Measurements from ENCODE around the gene SLC4A8.
"Not testable (repeated sequence)": the region's sequence is repeated elsewhere in the genome, so short reads cannot be mapped to it uniquely, and the experiment has no call there.

The SLC4A8 gene

DNA sequence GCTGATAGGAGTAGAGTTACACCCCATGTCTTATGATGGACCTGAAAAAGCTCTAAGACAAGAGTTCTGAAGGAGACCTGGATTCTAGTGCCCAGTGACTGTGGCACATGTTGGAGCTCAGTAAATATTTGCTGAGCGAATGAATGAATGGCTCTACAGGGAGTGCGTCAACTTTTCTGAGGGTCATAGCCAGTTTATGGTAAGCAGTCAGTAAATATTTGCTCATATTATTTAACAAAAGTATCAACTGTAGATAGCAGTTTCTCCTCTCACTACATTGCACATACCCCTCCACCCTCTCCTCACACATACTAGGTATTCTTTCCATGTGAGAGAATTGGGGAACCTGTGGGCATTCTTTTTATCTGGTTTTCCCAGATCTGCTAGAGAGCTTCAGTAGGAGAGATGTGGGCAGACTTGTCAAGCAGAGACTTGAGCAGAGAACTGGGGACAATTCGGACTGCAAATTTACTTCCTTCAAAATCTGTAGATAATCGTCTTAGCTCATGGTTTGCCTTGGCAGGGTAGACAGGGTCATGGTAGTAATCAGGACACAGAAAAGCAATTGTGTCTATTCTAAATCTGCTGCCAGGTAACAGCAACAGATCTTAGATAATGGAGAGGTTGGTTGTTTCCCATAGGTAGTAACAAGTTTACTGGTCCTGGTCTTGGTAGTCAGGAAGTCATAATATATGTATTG, 5.7 kb downstream of the SLC4A8 start:
- DNase-seq: peak; percentile 31 to 74

DNA sequence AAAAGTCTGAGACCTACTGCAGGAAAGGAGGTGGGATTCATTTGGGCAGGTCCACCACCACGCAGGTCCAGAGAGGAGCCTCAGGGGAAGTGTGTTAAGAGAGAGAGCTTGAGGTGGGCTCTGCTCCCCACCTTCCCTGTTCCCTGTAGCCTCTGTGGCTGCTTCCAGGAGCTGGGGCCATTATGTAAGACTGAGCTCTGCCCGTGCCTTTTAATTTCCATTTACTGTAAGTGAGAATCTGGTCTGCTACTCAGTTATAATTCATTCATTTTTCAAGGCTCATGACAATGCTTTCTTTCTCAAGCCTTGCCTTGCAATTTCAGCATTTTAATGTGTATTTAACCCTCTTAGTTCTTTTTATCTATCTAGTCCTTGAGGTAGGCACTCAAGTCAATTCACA, 8.3 kb downstream of the SLC4A8 start:
- DNase-seq: no peak

DNA sequence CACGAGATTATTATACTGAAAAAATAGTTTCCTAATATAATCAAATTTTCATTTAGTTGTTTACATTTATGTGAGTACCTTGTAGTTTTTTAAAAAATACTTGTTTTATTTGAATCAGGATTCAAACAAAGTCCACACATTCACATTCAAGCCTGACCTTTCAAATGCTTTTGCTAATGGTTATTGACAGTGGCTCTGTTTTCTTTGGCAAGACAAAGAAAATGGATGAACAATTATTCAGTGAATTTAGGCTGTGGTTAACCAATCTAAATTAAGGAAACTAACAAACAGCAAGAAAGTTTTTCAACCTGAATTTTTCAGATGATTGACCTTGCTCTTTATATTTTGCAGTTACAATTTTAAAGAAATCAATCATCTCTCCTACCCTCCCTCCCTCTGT, 9.7 kb downstream of the SLC4A8 start:
- DNase-seq: no peak

DNA sequence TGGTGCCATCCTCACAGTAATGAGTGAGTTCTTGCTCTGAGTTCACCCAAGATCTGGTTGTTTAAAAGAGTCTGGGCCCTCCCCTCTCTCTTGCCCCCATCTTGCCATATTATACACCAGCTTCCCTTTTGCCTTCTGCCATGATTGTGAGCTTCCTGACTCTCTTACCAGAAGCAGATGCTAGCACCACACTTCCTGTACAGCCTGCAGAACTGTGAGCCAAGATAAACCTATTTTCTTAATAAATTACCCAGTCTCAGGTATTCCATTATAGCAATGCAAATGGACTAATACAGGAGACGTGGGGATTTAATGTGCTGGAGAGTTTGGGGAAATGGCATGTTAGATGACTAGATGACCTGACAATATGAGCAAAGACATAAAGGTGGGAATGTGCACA, 12.8 kb downstream of the SLC4A8 start:
- peak; percentile 12 to 61 for DNase-seq

DNA sequence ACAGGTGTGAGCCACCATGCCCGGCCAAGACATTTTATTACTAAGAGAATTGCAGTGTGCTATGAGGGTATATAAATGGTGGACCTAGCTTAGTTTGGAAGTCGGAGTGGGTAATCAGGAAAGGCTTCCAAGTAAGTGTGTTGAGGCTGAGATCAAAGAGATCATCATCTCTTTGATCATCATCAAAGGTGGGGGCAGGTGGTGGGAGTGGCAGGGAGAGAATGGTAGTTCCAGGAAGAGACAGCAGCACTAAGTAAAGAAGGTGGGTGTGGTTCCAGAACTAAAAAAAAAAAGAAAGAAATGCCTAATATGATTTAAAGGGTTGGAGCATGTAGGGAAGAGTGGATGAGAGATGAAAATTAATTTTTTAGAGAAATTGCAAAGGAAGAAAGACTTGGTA, 14.7 kb downstream of the SLC4A8 start:
- no peak for DNase-seq

DNA sequence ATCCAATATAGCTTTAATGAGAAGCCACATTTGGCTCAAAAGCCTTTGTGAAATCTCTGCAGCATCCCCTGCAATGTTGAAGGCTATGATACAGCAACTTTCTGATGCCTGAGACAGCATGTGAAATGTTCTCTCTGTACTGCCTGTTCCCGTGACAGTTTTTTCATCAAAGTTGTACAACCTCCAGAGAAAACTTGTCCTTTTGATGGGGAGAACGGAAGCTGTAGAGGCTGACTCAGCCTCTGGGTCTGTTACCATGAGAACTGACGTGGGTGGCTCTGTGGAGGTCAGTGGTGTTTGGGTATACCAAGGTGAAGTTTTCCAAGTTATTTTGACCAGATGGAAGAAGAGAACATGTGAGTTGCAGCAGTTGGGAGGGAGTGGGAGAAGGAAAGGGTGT, 17.0 kb downstream of the SLC4A8 start:
- DNase-seq: no peak

DNA sequence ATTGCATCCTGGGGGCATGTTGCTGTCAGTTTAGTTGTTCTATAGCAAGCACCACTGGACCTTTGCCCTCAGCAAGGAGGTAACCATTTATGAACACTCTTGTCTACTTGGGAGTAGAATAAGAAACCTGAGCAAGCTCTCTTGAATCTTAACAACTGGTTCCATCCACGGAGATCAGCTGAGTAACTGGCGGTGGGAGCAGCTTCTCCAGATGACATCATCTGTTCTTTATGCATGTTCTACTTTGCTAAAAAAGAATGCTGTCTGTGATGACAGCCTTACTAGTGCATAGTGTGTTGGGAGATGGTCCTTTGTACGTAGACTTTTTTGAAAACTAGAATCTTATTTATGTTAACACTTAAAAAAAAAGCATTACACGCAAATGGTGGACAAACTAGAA, 17.7 kb downstream of the SLC4A8 start:
- DNase-seq: no peak

DNA sequence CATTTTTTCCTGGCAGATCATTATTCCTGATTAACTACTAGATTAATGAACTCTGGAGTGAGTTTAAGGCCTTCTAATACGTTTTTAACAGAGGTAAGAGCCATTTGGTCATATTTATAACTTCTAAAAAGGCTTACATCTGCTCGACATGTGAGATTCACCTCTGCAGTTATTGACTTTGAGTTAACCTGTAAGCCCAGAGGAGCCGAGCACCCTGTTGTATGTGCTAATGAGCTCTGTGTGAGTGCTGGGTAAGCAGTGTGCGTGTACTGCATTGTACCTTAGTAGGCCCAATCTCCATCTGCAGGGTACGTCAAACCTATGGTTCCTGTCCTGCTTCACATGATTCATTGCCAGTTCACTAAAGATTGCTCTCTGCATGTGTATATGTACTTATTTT, 18.9 kb downstream of the SLC4A8 start:
- DNase-seq: no peak

DNA sequence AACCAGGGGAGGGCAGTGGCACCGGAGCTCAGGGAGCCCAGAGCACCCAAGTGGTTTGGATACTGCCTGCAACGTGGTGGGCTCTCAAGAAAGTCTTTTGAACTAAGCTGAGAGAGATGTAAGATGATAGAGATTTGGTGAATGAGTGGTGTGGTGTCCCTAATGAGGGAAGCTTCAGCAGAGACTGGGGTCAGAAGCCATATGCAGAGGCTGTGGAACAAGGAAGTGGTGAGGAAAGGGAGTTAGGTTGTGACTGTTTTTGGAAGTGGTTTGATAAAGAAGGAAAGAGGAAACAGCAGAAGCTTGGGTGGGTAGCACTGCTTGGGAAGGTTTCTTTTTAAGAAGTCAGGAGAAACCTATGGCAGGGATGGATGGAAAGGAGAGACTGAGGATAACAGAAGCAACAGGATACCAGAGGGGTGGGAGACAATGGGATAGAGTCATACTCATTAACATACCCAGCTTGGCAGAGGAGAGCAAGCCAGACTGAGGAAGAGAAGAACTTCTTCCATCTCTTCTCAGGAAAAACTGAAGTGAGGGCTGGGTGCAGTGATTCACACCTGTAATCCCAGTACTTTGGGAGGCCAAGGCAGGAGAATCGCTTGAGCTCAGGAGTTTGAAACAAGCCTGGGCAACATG, 24.1 kb downstream of the SLC4A8 start:
- DNase-seq: no peak

DNA sequence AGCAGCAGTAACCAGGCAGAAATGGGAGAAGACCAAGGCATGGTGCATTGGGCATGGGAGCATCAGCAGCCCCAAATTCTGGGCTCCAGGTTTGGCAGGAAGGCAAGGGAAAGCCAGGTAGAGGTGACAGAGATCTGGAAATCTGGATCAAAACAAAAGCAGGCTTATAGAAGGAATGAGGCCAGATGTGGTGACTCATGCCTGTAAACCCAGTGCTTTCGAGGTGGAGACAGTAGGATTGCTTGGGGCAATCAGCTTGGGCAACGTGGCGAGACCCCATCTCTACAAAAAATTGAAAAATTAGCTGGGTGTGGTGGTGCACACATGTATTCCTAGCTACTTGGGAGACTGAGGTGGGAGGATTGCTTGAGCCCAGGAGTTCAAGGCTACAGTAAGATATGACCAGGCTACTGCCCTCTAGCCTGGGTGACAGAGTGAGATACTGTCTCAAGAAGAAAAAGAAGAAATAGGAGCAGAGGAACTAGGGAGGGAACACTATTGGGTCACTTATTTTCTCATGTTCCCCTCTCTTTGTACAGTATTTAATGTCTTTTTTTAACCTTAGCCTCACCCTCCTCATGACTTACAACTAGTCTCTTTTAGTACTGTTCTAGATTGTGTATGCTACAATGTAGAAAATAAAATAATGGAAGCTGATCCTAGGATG, 25.1 kb downstream of the SLC4A8 start:
- DNase-seq: no peak

DNA sequence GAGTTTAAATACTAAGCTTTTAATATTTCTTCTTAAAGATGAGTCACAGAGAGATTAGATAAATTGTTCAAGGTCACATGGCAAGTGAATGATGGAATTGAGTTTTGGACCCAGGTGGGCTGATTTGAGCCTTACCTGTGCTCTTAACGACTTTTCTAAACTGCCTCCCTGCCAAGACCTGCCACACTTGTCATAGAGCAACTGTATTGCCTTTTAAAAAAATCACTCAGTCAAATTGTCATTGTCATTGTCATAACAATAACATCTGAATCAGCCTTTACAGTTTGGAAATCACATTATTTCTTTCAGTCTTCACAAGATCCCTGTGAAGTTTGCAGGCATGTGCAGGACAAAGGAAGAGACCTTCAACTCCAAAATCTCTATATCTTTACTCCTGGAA, 25.7 kb downstream of the SLC4A8 start:
- DNase-seq: no peak

DNA sequence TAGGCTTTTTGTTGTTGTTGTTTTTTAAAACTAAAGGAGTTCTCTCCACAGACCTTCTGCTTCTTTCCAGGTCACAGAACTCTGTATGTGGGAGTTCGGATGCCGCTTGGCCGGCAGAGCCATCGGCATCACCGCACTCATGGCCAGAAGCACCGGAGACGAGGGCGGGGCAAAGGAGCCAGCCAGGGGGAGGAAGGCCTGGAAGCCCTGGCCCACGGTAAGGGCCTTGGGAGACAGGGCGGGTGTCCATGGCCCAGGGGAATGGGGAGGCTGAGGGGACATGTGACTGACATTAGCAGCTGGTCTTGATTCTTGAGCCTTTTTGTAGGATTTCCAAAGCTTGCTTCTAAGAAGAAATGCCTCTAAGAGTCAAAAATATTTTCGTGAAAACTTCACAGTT, 26.2 kb downstream of the SLC4A8 start:
- no peak for DNase-seq

DNA sequence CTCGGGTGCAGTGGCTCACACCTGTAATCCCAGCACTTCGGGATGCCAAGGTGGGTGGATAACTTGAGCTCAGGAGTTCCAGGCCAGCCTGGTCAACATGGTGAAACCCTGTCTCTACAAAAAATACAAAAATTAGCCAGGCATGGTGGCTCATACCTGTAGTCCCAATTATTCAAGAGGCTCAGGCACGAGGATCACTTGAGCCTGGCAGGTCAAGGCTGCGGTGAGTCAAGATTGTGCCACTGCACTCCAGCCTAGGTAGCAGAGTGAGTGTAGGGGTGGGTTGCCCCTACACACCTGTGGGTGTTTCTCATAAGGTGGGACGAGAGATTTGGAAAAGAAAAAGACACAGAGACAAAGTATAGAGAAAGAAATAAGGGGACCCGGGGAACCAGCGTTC, 29.4 kb downstream of the SLC4A8 start:
- DNase-seq: not testable (repeated sequence)

DNA sequence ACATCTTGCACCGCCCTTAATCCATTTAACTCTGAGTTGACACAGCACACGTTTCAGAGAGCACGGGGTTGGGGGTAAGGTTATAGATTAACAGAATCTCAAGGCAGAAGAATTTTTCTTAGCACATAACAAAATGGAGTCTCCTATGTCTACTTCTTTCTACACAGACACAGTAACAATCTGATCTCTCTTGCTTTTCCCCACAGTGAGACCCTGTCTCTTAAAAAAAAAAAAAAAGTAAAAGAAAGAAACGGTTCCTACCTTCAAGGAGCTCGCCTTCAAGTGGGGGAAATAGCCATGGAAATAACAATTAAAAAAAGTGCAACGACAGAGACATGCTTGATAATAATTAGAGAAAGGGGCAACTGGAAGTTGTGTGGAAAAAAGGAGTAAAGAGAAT, 30.4 kb downstream of the SLC4A8 start:
- not testable (repeated sequence) for DNase-seq

DNA sequence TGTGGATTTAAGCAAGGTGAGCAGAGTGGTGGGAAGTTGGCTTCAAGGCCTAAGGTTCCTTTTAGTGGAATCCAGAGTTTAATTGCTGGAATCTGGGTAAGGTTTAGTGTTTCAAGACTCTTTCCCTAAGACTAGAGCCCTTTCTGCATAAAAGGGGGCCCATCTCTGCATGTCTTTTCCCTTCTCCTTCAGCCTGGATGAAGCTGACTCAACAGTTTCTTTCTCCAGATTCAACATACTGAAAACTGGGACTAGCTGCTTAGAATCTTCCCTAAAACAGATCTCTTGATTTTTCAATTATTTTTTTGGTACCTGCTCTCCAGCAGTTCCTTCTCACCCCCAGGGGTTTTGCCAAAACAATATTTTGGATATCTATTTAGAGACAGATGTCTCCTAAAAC, 34.0 kb downstream of the SLC4A8 start:
- no peak for DNase-seq

DNA sequence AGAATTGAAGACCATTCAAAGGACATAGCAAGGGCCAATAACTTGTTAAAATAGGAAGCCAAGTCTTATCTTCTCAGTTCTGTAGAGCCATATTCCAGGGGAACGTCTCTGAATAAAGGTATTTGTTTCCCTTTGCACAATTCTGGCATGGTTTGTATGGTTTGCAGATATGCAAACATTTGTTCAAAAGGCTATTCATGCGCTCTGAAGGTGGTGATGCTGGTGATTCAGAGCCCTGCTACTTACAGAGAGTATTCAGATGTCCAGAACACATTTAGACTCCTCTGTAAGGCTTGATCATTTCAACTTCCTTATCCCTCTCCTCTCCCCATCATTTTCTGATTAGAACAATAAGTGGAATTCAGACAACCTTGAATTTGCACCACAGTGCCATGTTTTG, 35.9 kb downstream of the SLC4A8 start:
- peak in 1 of 2 experiments; percentile 49 for DNase-seq

DNA sequence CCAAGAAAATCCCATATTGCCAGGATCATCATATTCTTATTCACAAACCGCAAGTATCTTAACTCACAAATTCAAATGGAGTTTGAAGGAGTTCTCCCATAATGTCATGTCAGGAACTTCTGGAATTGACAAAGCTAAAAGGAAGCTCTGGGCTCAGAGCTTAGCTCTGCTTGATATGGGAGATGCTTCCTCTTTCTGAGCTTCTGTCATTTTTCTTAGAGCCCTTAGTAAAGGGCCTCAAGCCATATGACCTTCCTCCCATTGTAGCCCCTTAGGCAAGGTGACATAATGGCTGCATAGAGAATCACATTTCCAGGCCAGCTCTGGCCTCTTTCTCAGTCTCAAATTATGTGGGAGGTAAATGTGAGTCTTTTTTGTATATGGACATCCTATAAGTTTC, 40.9 kb downstream of the SLC4A8 start:
- no peak for DNase-seq

DNA sequence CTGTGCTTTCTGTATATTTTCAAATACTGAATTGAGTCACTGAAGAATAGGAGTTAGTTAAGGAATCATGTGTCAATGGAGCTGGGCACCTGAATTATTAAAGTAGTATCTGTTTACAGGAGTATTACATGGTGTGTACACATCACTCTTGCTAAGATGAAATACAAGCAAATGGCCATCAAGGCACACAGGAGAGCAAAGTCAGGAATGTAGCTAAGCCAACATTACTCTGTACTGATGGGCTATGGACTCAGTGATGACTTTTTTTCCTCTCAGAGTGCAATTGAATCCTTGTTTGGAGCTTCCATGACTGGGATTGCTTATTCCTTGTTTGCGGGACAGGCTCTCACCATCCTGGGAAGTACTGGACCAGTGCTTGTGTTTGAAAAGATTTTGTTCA, 45.5 kb downstream of the SLC4A8 start:
- DNase-seq: no peak

DNA sequence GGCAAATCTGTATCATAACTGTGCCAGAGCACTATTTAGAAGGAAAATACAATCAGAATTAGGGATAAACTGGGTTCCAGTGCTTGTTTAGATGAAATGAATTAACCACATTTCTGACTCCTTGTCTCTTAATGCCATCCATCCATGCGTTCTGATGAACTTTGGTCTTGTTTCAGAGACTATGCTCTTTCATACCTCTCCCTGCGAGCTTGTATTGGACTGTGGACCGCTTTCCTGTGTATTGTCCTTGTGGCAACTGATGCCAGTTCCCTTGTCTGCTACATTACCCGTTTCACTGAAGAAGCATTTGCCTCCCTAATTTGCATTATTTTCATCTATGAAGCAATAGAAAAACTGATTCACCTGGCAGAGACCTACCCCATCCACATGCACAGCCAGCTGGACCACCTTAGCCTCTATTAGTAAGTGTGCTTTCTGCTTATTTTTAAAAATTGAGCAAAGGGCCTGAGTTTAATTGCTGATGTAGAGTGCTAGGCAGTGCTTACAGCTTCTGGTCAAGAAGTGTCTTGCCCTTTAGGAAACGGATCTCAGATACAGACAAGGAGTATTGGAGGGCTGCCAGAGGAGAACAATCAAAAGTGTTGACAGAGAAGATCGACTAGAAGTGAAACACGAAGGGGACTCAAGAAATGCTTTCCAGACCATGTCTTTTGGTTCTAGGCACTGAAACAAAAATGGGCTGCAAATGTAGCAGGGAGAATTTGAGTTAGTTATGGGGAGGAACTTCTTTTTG, 46.7 kb downstream of the SLC4A8 start:
- DNase-seq: no peak

DNA sequence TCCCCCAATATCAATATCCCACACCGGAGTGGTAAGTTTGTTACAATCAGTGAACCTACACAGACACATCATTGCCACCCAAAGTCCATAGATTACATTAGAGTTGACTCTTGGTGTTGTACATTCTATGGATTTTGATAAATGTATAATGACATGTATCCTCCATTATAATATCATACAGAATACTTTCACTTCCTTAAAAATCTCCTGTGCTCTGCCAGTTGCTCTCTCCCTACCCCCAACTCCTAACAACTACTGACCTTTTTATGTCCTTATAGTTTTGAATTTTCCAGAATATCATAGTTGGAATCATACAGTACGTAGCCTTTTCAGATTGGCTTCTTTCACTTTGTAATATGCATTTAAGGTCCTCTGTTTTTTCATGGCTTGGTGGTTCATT, 48.4 kb downstream of the SLC4A8 start:
- no peak for DNase-seq

DNA sequence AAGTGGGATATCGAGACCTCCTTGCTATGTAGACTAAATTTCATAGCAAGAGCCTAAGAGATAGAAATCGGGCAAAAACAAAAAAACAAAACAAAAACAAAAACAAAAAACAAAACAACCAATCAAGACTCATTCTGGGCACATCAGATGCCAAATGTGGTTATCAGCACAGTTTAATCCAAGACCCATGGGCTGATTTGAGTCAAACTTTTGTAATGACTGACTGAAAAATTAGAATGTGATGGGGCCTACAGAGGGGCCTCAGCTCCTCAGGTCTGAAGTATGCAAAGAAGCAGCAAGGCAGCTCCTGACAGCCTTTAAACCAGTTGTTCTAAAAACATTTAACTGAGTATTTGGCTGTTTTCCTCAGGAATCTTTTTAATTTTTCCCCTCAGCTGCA, 49.3 kb downstream of the SLC4A8 start:
- DNase-seq: no peak

DNA sequence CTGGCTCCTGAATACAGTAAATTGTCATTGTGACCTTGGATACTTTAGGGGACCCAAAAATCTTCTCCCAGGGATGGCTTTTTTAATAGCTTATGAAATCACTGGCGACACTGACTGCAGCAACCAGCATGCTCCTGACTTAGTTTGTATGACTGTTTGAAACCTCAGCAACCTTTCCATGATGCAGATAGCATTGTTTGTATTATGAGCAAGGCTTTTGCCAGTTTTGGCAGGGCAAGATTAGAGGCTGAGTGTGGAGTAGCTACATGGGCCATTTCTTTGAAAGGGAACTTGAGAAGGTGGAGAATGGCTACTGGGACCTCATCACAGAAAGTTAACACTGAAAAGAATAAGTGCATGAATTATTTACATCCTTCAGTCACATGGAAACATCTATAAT, 50.9 kb downstream of the SLC4A8 start:
- no peak for DNase-seq

DNA sequence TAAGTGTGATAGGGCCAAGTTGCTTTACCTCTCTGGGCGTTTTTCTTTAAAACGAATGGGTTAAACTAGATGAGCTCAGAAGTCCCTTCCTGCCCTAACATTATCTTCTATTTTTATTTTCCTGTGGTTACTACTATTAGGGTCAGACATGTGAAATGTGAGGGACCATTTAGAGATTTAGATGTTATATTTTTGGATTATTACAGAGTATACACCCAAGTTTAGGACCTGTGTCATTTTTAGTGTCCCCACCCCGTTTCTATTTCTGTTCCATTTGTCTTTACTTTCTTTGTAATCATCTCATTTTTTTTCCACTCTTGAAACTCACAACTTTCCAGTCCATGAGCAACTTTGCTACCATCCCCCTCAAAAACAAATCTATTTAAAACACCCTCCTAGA, 56.3 kb downstream of the SLC4A8 start:
- no peak for DNase-seq

Measured in NCI-H2081 (cell line).